ENCODE measurements around the gene LLGL1.

GRCh38 chr17:18195246-18195645, 30.2 kb upstream of the LLGL1 start:
- TF ChIP-seq POLR2A (IDR thresholded peaks at IDR 0.05) = no peak
- TF ChIP-seq CTCF (IDR thresholded peaks at IDR 0.05) = no peak
